Esophagus muscularis mucosa (tissue), 3 donors: ENCODE measurements around the gene ZRSR2.

Source experiments
- CTCF ChIP-seq, 3 experiments: fragments of 200-600 bp in 2 of 3; fragments of 450-650 bp in 1 of 3; sonication (generic) in 2 of 3; IDR thresholded peaks; one replicate each; pipeline ENCODE4 v1.5.1; 2017 to 2019; ENCODE audit warnings: antibody characterized with exemption in 3 of 3, mild to moderate bottlenecking in 2 of 3, moderate library complexity in 1 of 3
- POLR2AphosphoS5 ChIP-seq, 2 donors: sonication (generic); formaldehyde crosslinking; IDR thresholded peaks; one replicate each; pipeline ENCODE4 v1.6.1; 2017; ENCODE audit warnings: antibody characterized with exemption in 2 of 2

- TF ChIP-seq POLR2AphosphoS5 (IDR thresholded peaks at IDR 0.05) (no peak), CTCF (IDR thresholded peaks at IDR 0.05) (no peak)
Measured at GRCh38 chrX:15797707-15798106, 7.4 kb downstream of the ZRSR2 start.
